K562 (cell line): ENCODE data around the gene GDF9. TPM values are rescaled to one million over a fixed set of nuclear protein-coding genes. Genes with fewer than 3 reads are reported as not detected.
A peak's percentile ranks its signal among the peaks of the same experiment; 100 is the strongest.

Experiments
- CHD4 ChIP-seq: fragments of 200-600 bp; sonication (generic); IDR thresholded peaks from 3 replicates; pipeline ENCODE4 v1.6.1; 2012; ENCODE audit warnings: low read depth, mild to moderate bottlenecking, mixed read lengths, low read length, inconsistent platforms; ENCODE audit not compliant: insufficient read depth, insufficient replicate concordance, poor library complexity, severe bottlenecking
- ILK ChIP-seq: fragments of 450-650 bp; IDR thresholded peaks from 2 replicates; pipeline ENCODE4 v1.6.1; 2016; ENCODE audit warnings: missing genetic modification characterization, low read depth, mild to moderate bottlenecking, missing compliant biosample characterization, moderate library complexity, borderline replicate concordance
- MCM3 ChIP-seq: fragments of 450-650 bp; IDR thresholded peaks from 2 replicates; pipeline ENCODE4 v1.6.1; 2016
- MXI1 ChIP-seq: IDR thresholded peaks from 2 replicates; pipeline ENCODE4 v1.6.1; 2011; ENCODE audit warnings: low read depth, mild to moderate bottlenecking, improper control_type of control experiment, low read length
- RAD51 ChIP-seq: fragments of 450-650 bp; IDR thresholded peaks from 2 replicates; pipeline ENCODE4 v1.7.1; 2016; ENCODE audit warnings: low read depth, mild to moderate bottlenecking, borderline replicate concordance
- RBM25 ChIP-seq: fragments of 200-400 bp; formaldehyde crosslinking; IDR thresholded peaks from 2 replicates; pipeline ENCODE4 v1.6.1; 2018; ENCODE audit warnings: low read length, low read depth, moderate library complexity; ENCODE audit not compliant: severe bottlenecking
- SMARCB1 ChIP-seq: IDR thresholded peaks from 2 replicates; pipeline ENCODE4 v1.6.1; 2011; ENCODE audit warnings: improper control_type of control experiment, low read depth; ENCODE audit not compliant: insufficient read length
- TEAD4 ChIP-seq, 2 experiments: sonication (generic) in 1 of 2; formaldehyde crosslinking in 1 of 2; IDR thresholded peaks; 2 replicates each; pipeline versions ENCODE4 v1.6.1 to v1.8.0; 2012 to 2022; ENCODE audit warnings: borderline replicate concordance in 1 of 2, inconsistent platforms in 1 of 2, low read length in 1 of 2, mild to moderate bottlenecking in 1 of 2, missing genetic modification reagents in 1 of 2
- YBX1 ChIP-seq: fragments of 450-650 bp; IDR thresholded peaks from 2 replicates; pipeline ENCODE4 v1.7.1; 2016; ENCODE audit warnings: mild to moderate bottlenecking
- ZNF707 ChIP-seq: fragments of 250-450 bp; sonication (Bioruptor Pico); conservative IDR thresholded peaks from 2 replicates; pipeline ENCODE4 v1.8.0; 2022; ENCODE audit warnings: inconsistent platforms, mild to moderate bottlenecking, moderate library complexity
- polyA plus RNA-seq, 8 experiments: library from polyadenylated mRNA; depleted of rRNA in 4 of 8; stranded (reverse) in 5 of 8; unstranded in 3 of 8; fragments of >200 nt; fragmentation: Nextera tagmentation in 2 of 8; fragmentation: Illumina TruSeq in 1 of 8; extraction: Ambion mirVana in 2 of 8; extraction: Trizol in 1 of 8; gene quantifications; 2 replicates each; pipeline versions ENCODE4 v1.2.1 to v1.2.3, GENCODE V29; 2011 to 2014; ENCODE audit warnings: inconsistent platforms in 1 of 8, missing spikeins in 1 of 8
- total RNA-seq, 7 experiments: library from RNA; depleted of rRNA in 6 of 7; stranded (reverse); fragments of >200 nt in 6 of 7; fragmentation: Illumina TruSeq in 2 of 7; extraction: Trizol in 2 of 7; gene quantifications; 2 replicates each; pipeline versions ENCODE4 v1.2.1 to v1.2.3, GENCODE V29; 2011 to 2021; ENCODE audit warnings: low replicate concordance in 1 of 7
- TF ChIP-seq, protein P1 (sequence below), 2 experiments: fragments of 150-350 bp in 1 of 2; IDR thresholded peaks; 2 replicates each; pipeline ENCODE4 v1.6.1; 2012 to 2016; ENCODE audit warnings: low read depth in 2 of 2, low read length in 2 of 2, mild to moderate bottlenecking in 1 of 2, moderate library complexity in 1 of 2
- TF ChIP-seq, protein P2 (sequence below), 2 experiments: fragments of 450-650 bp; IDR thresholded peaks; 2 replicates each; pipeline ENCODE4 v1.6.1; 2016; ENCODE audit warnings: mild to moderate bottlenecking in 2 of 2, borderline replicate concordance in 1 of 2, low read depth in 1 of 2, moderate library complexity in 1 of 2

Gene GDF9
- total and polyA plus RNA-seq, 9 of the 15 experiments (the other 6 are each of a cell fraction or from before 2014, with no cell fraction given) = 0.10 to 0.70 (median 0.20) TPM; not detected in 1

DNA sequence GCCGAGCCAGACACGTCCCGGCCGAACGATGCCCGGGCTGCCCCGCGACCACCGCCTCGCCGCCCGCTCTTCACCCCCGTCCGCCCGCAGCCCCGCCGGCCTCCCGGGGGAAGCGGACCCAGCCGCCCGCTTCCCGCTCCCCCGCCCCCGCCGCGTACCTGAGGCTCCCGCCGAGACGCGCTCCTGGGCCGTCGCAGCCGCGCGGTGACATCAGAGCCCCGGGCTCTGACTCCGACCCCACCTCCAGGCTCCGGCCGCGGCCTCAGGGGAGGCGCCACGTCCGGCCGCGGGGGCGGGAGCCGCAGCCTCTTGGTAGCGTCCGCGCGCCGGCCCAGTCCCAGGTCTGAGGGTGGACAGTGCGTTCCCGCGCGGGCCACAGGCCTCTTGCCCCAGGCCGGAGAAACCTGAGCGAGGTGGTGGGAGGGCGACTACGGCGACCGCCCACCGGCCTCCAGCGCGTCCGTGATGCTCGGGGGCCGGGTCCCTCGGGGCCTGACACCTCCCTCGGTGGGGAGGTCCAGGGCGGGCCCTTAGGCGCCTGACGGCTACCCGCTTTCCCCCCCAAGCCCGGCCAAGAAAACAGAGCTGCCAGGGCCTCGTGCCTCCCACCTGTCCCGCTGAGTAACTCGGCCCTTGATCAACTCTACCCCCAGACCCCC is 35.7 kb downstream of the GDF9 start, which contains the start of gene SHROOM1 (continued):
- TF ChIP-seq TEAD4 (IDR thresholded peaks at IDR 0.05; ENCODE audit: low read length) = 0 out of 2 replicates have a peak, but pooled peaks have one; percentile 16
- 0 out of 2 replicates have a peak, but pooled peaks have one; percentile 35 for TF ChIP-seq TEAD4 (CRISPR knock-in tag; IDR thresholded peaks at IDR 0.05; ENCODE audit: borderline replicate concordance)
- no peak for TF ChIP-seq RAD51
- peak; percentile 21 for TF ChIP-seq RBM25
- no peak for TF ChIP-seq MXI1
- TF ChIP-seq, protein P1, sequence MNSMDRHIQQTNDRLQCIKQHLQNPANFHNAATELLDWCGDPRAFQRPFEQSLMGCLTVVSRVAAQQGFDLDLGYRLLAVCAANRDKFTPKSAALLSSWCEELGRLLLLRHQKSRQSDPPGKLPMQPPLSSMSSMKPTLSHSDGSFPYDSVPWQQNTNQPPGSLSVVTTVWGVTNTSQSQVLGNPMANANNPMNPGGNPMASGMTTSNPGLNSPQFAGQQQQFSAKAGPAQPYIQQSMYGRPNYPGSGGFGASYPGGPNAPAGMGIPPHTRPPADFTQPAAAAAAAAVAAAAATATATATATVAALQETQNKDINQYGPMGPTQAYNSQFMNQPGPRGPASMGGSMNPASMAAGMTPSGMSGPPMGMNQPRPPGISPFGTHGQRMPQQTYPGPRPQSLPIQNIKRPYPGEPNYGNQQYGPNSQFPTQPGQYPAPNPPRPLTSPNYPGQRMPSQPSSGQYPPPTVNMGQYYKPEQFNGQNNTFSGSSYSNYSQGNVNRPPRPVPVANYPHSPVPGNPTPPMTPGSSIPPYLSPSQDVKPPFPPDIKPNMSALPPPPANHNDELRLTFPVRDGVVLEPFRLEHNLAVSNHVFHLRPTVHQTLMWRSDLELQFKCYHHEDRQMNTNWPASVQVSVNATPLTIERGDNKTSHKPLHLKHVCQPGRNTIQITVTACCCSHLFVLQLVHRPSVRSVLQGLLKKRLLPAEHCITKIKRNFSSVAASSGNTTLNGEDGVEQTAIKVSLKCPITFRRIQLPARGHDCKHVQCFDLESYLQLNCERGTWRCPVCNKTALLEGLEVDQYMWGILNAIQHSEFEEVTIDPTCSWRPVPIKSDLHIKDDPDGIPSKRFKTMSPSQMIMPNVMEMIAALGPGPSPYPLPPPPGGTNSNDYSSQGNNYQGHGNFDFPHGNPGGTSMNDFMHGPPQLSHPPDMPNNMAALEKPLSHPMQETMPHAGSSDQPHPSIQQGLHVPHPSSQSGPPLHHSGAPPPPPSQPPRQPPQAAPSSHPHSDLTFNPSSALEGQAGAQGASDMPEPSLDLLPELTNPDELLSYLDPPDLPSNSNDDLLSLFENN (IDR thresholded peaks at IDR 0.05; ENCODE audit: low read depth in 2 of 2, low read length in 2 of 2) = 0 out of 4 replicates have a peak, but pooled peaks of 1 of the 2 experiments have one; percentile 28
- no peak for TF ChIP-seq ILK (tag)
- no peak for TF ChIP-seq CHD4
- TF ChIP-seq MCM3 = no peak
- no peak for TF ChIP-seq YBX1
- no peak for TF ChIP-seq ZNF707
- TF ChIP-seq, protein P2, sequence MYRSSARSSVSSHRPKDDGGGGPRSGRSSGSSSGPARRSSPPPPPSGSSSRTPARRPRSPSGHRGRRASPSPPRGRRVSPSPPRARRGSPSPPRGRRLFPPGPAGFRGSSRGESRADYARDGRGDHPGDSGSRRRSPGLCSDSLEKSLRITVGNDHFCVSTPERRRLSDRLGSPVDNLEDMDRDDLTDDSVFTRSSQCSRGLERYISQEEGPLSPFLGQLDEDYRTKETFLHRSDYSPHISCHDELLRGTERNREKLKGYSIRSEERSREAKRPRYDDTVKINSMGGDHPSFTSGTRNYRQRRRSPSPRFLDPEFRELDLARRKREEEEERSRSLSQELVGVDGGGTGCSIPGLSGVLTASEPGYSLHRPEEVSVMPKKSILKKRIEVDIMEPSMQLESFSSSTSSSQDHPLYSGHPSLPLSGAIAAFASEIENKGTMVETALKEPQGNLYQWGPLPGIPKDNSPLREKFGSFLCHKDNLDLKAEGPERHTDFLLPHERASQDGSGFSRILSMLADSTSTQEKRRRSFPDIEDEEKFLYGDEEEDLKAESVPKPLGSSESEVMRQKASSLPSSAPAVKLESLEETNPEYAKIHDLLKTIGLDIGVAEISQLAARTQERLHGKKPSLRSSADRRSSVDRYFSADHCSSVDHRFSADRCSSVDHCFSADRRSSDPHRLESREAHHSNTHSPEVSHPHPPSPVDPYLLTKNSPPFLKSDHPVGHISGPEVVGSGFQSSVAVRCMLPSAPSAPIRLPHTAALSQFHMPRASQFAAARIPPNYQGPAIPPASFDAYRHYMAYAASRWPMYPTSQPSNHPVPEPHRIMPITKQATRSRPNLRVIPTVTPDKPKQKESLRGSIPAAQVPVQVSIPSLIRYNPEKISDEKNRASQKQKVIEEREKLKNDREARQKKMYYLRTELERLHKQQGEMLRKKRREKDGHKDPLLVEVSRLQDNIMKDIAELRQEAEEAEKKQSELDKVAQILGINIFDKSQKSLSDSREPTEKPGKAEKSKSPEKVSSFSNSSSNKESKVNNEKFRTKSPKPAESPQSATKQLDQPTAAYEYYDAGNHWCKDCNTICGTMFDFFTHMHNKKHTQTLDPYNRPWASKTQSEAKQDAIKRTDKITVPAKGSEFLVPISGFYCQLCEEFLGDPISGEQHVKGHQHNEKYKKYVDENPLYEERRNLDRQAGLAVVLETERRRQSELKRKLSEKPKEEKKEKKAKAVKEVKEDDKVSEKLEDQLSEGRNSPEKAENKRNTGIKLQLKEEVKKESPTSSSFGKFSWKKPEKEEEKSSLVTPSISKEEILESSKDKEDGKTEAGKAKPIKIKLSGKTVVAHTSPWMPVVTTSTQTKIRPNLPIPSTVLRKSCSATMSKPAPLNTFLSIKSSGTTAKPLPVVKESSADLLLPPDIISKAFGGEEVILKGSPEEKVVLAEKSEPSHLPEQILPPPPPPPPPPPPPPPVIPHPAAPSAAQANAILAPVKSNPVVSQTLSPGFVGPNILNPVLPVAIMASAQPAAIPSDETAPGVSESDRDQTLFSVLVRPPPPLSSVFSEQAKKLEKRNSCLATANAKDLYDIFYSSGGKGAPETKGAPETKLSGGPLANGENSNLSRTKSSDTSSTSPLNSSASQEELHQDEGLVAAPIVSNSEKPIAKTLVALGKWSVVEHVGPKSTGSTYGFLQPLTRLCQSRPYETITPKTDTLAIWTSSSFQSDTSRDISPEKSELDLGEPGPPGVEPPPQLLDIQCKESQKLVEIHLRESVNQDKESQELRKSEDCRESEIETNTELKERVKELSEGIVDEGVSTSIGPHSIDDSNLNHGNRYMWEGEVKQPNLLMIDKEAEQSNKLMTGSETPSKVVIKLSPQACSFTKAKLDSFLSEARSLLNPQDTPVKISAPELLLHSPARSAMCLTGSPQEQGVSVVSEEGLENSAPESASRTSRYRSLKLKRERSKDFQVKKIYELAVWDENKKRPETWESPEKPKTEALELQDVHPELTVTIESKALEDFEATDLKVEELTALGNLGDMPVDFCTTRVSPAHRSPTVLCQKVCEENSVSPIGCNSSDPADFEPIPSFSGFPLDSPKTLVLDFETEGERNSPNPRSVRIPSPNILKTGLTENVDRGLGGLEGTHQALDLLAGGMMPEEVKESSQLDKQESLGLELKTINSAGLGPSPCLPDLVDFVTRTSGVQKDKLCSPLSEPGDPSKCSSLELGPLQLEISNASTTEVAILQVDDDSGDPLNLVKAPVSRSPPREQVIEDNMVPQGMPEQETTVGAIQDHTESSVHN (IDR thresholded peaks at IDR 0.05; ENCODE audit: borderline replicate concordance in 1 of 2, low read depth in 1 of 2) = no peak
- TF ChIP-seq SMARCB1 = no peak
